Calu3 (cell line): ENCODE data around the gene KIF17. TPM values are rescaled to one million over a fixed set of nuclear protein-coding genes. Genes with fewer than 3 reads are reported as not detected.

Experiments
- BruUV-seq: library from RNA; stranded (reverse); fragments of 400-500 nt; replicated peaks from 2 replicates; lab custom pipeline; 2021; lab: Mats Ljungman, UMichigan
- CTCF ChIA-PET: fragments of 300-600 bp; sonication (Branson Sonifier 250); formaldehyde crosslinking; loops from one replicate; lab custom pipeline; 2022; ENCODE audit warnings: antibody characterized with exemption; lab: Charles Lee
- DNase-seq: peaks from one replicate; pipeline ENCODE4 v3.0.0; 2022
- H3K27ac Mint-ChIP-seq: one replicate; pipeline ENCODE4 v1.8.0; 2022; ENCODE audit warnings: mixed read lengths; ENCODE audit not compliant: unreplicated experiment
- H3K27me3 Mint-ChIP-seq: one replicate; pipeline ENCODE4 v1.8.0; 2022; ENCODE audit warnings: mixed read lengths; ENCODE audit not compliant: unreplicated experiment
- H3K36me3 Mint-ChIP-seq: one replicate; pipeline ENCODE4 v1.8.0; 2022; ENCODE audit warnings: mild to moderate bottlenecking, moderate library complexity, mixed read lengths; ENCODE audit not compliant: insufficient read depth, unreplicated experiment
- H3K4me1 Mint-ChIP-seq: one replicate; pipeline ENCODE4 v1.8.0; 2022; ENCODE audit warnings: mild to moderate bottlenecking, low read depth, mixed read lengths; ENCODE audit not compliant: unreplicated experiment
- H3K4me3 Mint-ChIP-seq: one replicate; pipeline ENCODE4 v1.8.0; 2022; ENCODE audit warnings: mild to moderate bottlenecking, low read depth, moderate library complexity, mixed read lengths; ENCODE audit not compliant: unreplicated experiment
- H3K9me3 Mint-ChIP-seq: one replicate; pipeline ENCODE4 v1.8.0; 2022; ENCODE audit warnings: low read depth, mixed read lengths; ENCODE audit not compliant: unreplicated experiment
- CTCF ChIP-seq: fragments of 200-600 bp; IDR thresholded peaks from one replicate; pipeline ENCODE4 v1.8.0; 2022; ENCODE audit warnings: antibody characterized with exemption; ENCODE audit not compliant: unreplicated experiment
- intact Hi-C: fragments of 100-400 bp; cut with micrococcal nuclease; formaldehyde crosslinking; loops from one replicate; pipeline ENCODE4 v1.10.0; 2022; ENCODE audit not compliant: unreplicated experiment
- total RNA-seq: library from RNA; stranded (reverse); gene quantifications from 2 replicates; pipeline ENCODE4 v1.2.3, GENCODE V29; 2022

KIF17 gene
- total RNA-seq, 1 experiment from 2014 or later, result not detected

- peaks cover 12% of the 10 kb centered on the region for H3K27me3 Mint-ChIP-seq
- no peak overlapping the region for H3K27ac Mint-ChIP-seq
- TF ChIP-seq CTCF, result no peak
- peaks cover 2% of the 10 kb centered on the region for H3K36me3 Mint-ChIP-seq
- intact Hi-C loops, result no loop called here
- CTCF ChIA-PET, result no interaction called here
- no TSS peak for BruUV-seq
- peaks cover 6% of the 10 kb centered on the region for H3K4me1 Mint-ChIP-seq
- no peak overlapping the region for H3K4me3 Mint-ChIP-seq
- no peak for DNase-seq
- H3K9me3 Mint-ChIP-seq, result no peaks in the 10 kb centered on the region
Measured at GRCh38 chr1:20723537-20724363, 5.9 kb upstream of the KIF17 start.

GRCh38 chr1:20723159-20723536 lies 5.3 kb upstream of the KIF17 start:
- Mint-ChIP-seq H3K27ac (no peak overlapping the region), H3K9me3 (no peaks in the 10 kb centered on the region), H3K4me1 (peaks cover 3% of the 10 kb centered on the region), H3K27me3 (peaks cover 12% of the 10 kb centered on the region), H3K4me3 (no peak overlapping the region), H3K36me3 (peaks cover 6% of the 10 kb centered on the region)
- no peak for TF ChIP-seq CTCF
- no TSS peak for BruUV-seq
- no peak for DNase-seq
- intact Hi-C loops, result no loop called here
- CTCF ChIA-PET, result no interaction called here

- no peak for TF ChIP-seq CTCF
- CTCF ChIA-PET, result no interaction called here
- Mint-ChIP-seq H3K4me1 (peaks cover 4% of the 10 kb centered on the region), H3K27me3 (peaks cover 18% of the 10 kb centered on the region), H3K27ac (no peak overlapping the region), H3K9me3 (no peaks in the 10 kb centered on the region), H3K4me3 (no peak overlapping the region), H3K36me3 (peaks cover 12% of the 10 kb centered on the region)
- BruUV-seq, result no TSS peak
- intact Hi-C loops, result no loop called here
- DNase-seq, result no peak
Measured at GRCh38 chr1:20721117-20722061, 3.6 kb upstream of the KIF17 start.

- no peak for DNase-seq
- intact Hi-C loops, result no loop called here
- H3K9me3 Mint-ChIP-seq, result no peaks in the 10 kb centered on the region
- H3K27me3 Mint-ChIP-seq, result peaks cover 25% of the 10 kb centered on the region
- H3K4me1 Mint-ChIP-seq, result peaks cover 10% of the 10 kb centered on the region
- CTCF ChIA-PET, result no interaction called here
- TF ChIP-seq CTCF, result no peak
- BruUV-seq, result no TSS peak
- peaks cover 17% of the 10 kb centered on the region for H3K36me3 Mint-ChIP-seq
- no peak overlapping the region for H3K4me3 Mint-ChIP-seq
- H3K27ac Mint-ChIP-seq, result no peak overlapping the region
Measured at GRCh38 chr1:20720631-20721091, 2.9 kb upstream of the KIF17 start.
